Measurements from ENCODE around the gene MRPL1. TPM values are rescaled to one million over a fixed set of nuclear protein-coding genes. Genes with fewer than 3 reads are reported as not detected.
"Not testable (repeated sequence)": the region's sequence is repeated elsewhere in the genome, so short reads cannot be mapped to it uniquely, and the experiment has no call there.

The MRPL1 gene
- total RNA-seq, 6 experiments from 2014 or later = 12.8 to 26.0 (median 17.8) TPM

DNA sequence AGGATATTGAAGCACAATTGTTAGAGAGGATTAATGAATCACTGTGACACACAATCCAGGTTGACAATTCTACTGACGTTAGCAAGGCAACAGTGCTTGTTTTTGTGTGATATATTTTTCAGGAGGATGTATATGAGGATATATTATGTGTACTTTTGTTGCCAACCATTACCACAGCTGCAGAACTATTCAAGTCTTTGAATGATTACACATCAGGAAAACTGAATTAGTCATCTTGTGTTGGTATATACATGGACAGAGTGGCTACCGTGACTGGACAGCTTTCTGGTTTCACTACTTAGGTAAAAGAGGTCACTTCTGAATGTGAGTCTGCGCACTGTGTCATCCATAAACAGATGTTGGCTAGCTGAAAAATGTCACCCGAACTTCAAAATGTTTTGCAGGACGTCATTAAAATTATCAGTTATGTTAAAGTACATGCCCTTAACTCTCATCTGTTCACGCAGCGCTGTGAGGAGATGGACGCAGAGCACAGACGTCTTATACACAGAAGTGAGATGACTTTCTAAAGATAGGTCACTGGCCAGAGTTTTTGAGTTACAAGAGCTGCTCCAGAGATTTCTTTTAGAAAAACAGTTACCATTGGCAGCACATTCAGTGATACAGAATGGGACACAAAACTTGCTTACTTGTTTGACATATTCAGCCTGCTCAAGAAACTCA, 69.0 kb downstream of the MRPL1 start:
- intact Hi-C loops (cut with DNase I) = no loop called here
- H3K27me3 ChIP-seq = no peaks in the 10 kb centered on the region
- DNase-seq (no peak), ATAC-seq (no peak)
- H3K4me3 ChIP-seq = no peak overlapping the region
- TF ChIP-seq POLR2A (IDR thresholded peaks at IDR 0.05) = no peak
- TF ChIP-seq, protein P1, sequence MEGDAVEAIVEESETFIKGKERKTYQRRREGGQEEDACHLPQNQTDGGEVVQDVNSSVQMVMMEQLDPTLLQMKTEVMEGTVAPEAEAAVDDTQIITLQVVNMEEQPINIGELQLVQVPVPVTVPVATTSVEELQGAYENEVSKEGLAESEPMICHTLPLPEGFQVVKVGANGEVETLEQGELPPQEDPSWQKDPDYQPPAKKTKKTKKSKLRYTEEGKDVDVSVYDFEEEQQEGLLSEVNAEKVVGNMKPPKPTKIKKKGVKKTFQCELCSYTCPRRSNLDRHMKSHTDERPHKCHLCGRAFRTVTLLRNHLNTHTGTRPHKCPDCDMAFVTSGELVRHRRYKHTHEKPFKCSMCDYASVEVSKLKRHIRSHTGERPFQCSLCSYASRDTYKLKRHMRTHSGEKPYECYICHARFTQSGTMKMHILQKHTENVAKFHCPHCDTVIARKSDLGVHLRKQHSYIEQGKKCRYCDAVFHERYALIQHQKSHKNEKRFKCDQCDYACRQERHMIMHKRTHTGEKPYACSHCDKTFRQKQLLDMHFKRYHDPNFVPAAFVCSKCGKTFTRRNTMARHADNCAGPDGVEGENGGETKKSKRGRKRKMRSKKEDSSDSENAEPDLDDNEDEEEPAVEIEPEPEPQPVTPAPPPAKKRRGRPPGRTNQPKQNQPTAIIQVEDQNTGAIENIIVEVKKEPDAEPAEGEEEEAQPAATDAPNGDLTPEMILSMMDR (IDR thresholded peaks at IDR 0.05) = no peak
- no peak overlapping the region for H3K27ac ChIP-seq
- WGBS (ENCODE audit: insufficient coverage, low coverage, low lambda C conversion rate, missing lambda C conversion rate) = 72% methylated on average over 9 of the region's 9 CpGs
- peaks cover 0 to 4% (median under 1%) of the 10 kb centered on the region in 4 donors for H3K36me3 ChIP-seq
- peaks cover 0 to 6% (median 0%) of the 10 kb centered on the region in 4 donors for H3K4me1 ChIP-seq
- H3K9me3 ChIP-seq = no peaks in the 10 kb centered on the region

DNA sequence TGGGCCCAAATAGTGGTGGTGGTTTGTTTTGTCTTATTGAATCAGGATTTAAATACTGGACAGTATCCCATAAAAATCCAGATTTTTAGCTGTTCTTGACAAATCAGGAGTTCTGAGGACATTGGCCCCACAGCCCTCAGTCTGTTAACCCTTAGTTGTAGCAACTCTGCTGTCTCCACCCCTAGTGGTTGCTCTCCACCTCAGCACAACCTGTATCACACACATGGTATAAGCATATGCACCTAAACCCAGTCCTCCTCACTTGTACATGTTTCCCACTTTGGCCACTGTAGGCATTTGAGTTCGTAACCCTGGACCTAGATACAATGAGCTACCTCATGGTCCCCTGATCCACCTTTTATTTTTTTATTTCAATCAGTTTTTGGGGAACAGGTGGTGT, 75.9 kb downstream of the MRPL1 start:
- H3K4me1 ChIP-seq = no peaks in the 10 kb centered on the region
- no peak for ATAC-seq
- 78% methylated on average over 1 of the region's 1 CpG for WGBS (ENCODE audit: insufficient coverage, low coverage, low lambda C conversion rate, missing lambda C conversion rate)
- H3K4me3 ChIP-seq = no peak overlapping the region
- H3K36me3 ChIP-seq = peaks cover 0 to 4% (median under 1%) of the 10 kb centered on the region in 4 donors
- no peak for TF ChIP-seq POLR2A (IDR thresholded peaks at IDR 0.05)
- TF ChIP-seq, protein P1 (IDR thresholded peaks at IDR 0.05) = no peak
- no peaks in the 10 kb centered on the region for H3K9me3 ChIP-seq
- intact Hi-C loops (cut with DNase I) = no loop called here
- no peak for DNase-seq
- H3K27ac ChIP-seq = no peak overlapping the region
- H3K27me3 ChIP-seq = no peaks in the 10 kb centered on the region

DNA sequence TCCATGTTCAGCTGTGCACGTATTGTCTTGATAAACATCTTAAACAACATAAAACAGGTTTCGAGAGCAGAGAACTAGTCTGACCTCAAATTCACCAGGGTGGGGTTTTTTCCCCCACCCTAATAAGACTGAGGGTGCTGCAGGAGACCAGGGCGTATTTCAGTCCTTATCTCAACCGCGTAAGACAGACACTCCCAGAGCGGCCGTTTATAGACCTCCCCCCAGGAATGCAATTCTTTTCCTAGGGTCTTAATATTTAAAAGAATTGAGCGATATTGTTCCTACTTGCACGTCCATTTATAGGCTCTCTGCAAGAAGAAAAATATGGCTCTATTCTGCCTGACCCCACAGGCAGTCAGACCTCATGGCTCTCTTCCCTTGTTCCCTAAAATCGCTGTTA, 83.3 kb downstream of the MRPL1 start:
- WGBS (ENCODE audit: insufficient coverage, low coverage, low lambda C conversion rate, missing lambda C conversion rate) = 94% methylated on average over 8 of the region's 10 CpGs
- not testable (repeated sequence) for H3K27me3 ChIP-seq

DNA sequence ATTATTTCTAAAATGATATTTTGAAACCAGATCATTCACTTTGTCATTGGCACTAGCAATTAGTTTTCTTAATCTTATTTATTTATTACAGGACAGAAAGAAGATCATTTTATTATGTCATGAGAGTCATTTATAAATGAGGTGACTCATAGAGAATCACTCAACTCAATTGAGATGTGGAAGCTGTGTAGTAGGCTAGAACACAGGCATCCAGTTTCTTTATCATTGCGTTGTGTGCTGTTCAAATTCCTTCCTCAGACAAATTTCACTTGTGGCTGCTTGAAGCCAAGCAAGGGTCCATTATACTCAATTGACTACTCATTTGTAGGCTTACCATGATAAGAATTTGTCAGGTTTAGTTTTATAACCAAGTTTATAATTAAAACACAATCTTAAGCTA, 87.6 kb downstream of the MRPL1 start:
- WGBS (ENCODE audit: insufficient coverage, low coverage, low lambda C conversion rate, missing lambda C conversion rate) = 83% methylated on average over 1 of the region's 1 CpG
- H3K27me3 ChIP-seq = no peaks in the 10 kb centered on the region
- no peaks in the 10 kb centered on the region for H3K9me3 ChIP-seq
- H3K4me1 ChIP-seq = no peaks in the 10 kb centered on the region
- ATAC-seq (no peak), DNase-seq (no peak)
- H3K4me3 ChIP-seq = no peak overlapping the region
- no peak overlapping the region for H3K27ac ChIP-seq
- H3K36me3 ChIP-seq = peaks cover 0 to 5% (median 0%) of the 10 kb centered on the region in 4 donors
- intact Hi-C loops (cut with DNase I) = loop anchor here in 1 of 2 donors (10.0 kb wide), 1 partner anchor 565 kb away; no protein-coding TSS in a partner anchor
- TF ChIP-seq POLR2A (IDR thresholded peaks at IDR 0.05) = no peak
- TF ChIP-seq, protein P1 (IDR thresholded peaks at IDR 0.05) = no peak

More for the DNA sequence above, 83.3 kb downstream of the MRPL1 start:
- ATAC-seq; H3K9me3 ChIP-seq; H3K4me3 ChIP-seq; H3K4me1 ChIP-seq; intact Hi-C loops (cut with DNase I); DNase-seq; H3K27ac ChIP-seq; H3K36me3 ChIP-seq: not testable (repeated sequence)

DNA sequence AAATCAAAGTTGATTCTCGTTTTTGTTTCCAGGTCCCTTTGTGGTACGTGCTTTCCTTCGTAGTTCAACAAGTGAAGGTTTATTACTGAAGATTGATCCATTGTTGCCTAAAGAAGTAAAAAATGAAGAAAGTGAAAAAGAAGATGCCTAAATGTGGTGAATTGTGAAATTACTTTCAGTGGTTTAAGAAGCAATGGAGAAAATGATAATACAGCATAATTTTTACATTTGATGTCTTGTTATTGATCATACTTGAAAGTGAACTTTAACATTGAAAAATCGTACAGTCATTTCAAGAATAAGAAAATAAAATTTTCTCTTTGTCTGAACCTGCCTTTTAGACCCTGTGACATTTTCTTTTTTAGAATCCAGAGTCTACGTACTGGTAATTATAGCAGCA, 89.8 kb downstream of the MRPL1 start:
- TF ChIP-seq, protein P1 (IDR thresholded peaks at IDR 0.05) = no peak
- no peak for TF ChIP-seq POLR2A (IDR thresholded peaks at IDR 0.05)
- WGBS (ENCODE audit: insufficient coverage, low coverage, low lambda C conversion rate, missing lambda C conversion rate) = 71% methylated on average over 5 of the region's 5 CpGs
- no peaks in the 10 kb centered on the region for H3K9me3 ChIP-seq
- no peaks in the 10 kb centered on the region for H3K4me1 ChIP-seq
- no peak for DNase-seq
- ATAC-seq = no peak
- H3K27me3 ChIP-seq = no peaks in the 10 kb centered on the region
- no peak overlapping the region for H3K27ac ChIP-seq
- intact Hi-C loops (cut with DNase I) = loop anchor here in 1 of 2 donors (10.0 kb wide), 1 partner anchor 562 kb away; no protein-coding TSS in a partner anchor
- H3K36me3 ChIP-seq = peaks cover 0 to 5% (median 0%) of the 10 kb centered on the region in 4 donors
- H3K4me3 ChIP-seq = no peak overlapping the region
